Stimulated activated naive CD8-positive, alpha-beta T cell treated with anti-CD3 and anti-CD28 coated beads, Interleukin-15, Interleukin-2, amounts not matched to agents 100 ng/mL and 50 ng/mL, for 24 hours (primary cell): ENCODE measurements around the gene DNAL1.
A peak's percentile ranks its signal among the peaks of the same experiment; 100 is the strongest.
"Not testable (repeated sequence)": the region's sequence is repeated elsewhere in the genome, so short reads cannot be mapped to it uniquely, and the experiment has no call there.

Experiments used
- H3K27ac Mint-ChIP-seq: one replicate; pipeline ENCODE4 v1.8.0; 2021; ENCODE audit warnings: mild to moderate bottlenecking, mixed read lengths
- H3K27me3 Mint-ChIP-seq: one replicate; pipeline ENCODE4 v1.8.0; 2021; ENCODE audit warnings: mixed read lengths
- H3K36me3 Mint-ChIP-seq: one replicate; pipeline ENCODE4 v1.8.0; 2021; ENCODE audit warnings: low read depth, mixed read lengths
- H3K4me1 Mint-ChIP-seq: one replicate; pipeline ENCODE4 v1.8.0; 2021; ENCODE audit warnings: low read depth, mixed read lengths
- H3K4me3 Mint-ChIP-seq: one replicate; pipeline ENCODE4 v1.8.0; 2021; ENCODE audit warnings: mild to moderate bottlenecking, mixed read lengths
- H3K9me3 Mint-ChIP-seq: one replicate; pipeline ENCODE4 v1.8.0; 2021; ENCODE audit warnings: mixed read lengths

Gene DNAL1

DNA sequence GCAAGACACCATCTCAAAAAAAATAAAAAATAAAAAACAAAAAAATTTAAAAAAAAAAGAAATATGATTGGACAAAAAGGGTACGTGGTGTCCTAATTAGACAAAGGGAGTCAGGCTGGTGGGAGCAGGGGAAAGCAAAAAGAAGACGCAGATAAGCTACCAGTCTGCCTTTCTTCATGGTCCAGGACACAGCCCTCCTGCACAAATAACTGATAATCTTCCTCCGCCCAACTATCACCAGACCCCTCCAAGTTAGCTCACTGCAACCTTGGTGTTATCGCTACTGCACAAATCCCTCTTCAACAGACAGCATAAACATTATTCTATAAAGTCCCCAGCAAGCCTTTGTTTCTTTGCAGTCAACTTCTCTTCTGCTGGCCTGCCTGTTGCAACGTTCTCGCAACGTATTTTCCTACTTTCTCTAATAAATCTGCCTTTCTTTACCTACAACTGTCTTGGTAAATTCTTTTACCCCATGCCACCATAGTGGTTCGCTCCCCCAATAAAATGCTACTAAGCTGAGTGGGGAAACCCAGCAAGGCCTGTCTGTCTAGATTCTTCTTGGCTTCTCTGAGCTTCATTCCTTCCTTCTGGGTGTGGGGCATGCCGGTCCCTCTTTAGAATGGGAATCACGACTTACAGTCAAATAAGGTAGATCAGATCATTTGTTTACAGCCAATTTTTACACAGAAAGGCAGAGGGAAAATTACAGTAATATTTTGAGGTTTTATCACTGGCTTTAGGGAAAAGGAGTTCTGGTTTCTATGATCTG, 14.6 kb upstream of the DNAL1 start:
- no peaks in the 10 kb centered on the region for H3K36me3 Mint-ChIP-seq
- peaks cover 4% of the 10 kb centered on the region for H3K27me3 Mint-ChIP-seq
- peaks cover 8% of the 10 kb centered on the region for H3K4me1 Mint-ChIP-seq
- H3K4me3 Mint-ChIP-seq, result no peak overlapping the region
- no peaks in the 10 kb centered on the region for H3K9me3 Mint-ChIP-seq
- H3K27ac Mint-ChIP-seq, result no peak overlapping the region

DNA sequence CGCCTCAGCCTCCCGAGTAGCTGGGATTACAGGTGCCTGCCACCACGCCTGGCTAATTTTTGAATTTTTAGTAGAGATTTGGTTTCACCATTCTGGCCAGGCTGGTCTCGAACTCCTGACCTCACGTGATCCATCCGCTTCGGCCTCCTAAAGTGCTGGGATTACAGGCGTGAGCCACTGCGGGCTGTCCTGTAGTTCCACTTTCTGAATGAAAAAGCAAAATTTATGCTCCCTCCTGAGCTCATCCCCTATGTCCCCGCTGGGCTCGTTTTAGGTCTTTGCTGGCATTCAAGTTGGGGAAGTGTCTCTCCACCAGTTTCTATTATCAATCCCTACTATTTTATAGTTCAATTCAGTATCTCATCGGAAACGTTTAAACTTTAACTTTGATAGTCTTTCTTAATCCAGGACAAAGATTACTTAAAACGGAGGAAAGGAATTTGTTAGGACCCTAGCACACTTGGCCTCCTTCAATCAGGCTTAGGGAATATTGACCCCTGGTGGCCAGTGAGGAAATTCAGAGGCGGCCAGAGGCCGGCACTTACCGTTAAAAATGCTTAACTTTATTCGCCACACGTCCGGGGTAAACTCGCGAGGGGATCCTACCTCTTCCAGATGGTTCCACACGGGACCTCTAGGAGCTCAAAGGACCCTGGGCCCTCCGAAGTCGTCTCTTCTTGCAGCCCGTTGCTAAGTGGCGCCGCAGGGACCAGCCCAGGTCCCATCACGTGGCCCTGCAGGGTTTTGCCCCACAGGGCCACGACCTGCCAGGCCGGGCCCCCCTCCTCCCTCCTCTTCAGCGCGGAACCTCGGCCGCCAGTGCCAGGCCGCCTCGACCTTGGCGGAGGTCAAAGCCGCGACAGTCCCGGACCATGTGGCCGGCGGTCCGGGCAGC, 11.4 kb upstream of the DNAL1 start:
- Mint-ChIP-seq H3K27me3 (peaks cover 4% of the 10 kb centered on the region), H3K27ac (peak overlapping the region; percentile 57), H3K4me3 (peak overlapping the region; percentile 59), H3K36me3 (no peaks in the 10 kb centered on the region), H3K4me1 (peaks cover 8% of the 10 kb centered on the region), H3K9me3 (no peaks in the 10 kb centered on the region)

- no peaks in the 10 kb centered on the region for H3K9me3 Mint-ChIP-seq
- peak overlapping the region; percentile 57 for H3K27ac Mint-ChIP-seq
- no peaks in the 10 kb centered on the region for H3K36me3 Mint-ChIP-seq
- peaks cover 11% of the 10 kb centered on the region for H3K4me1 Mint-ChIP-seq
- H3K4me3 Mint-ChIP-seq, result peak overlapping the region; percentile 59
- H3K27me3 Mint-ChIP-seq, result peaks cover 4% of the 10 kb centered on the region
These were observed 10.6 kb upstream of the DNAL1 start for GRCh38 chr14:73634011-73634833.

- H3K9me3 Mint-ChIP-seq, H3K27ac Mint-ChIP-seq, H3K36me3 Mint-ChIP-seq, H3K4me3 Mint-ChIP-seq, H3K27me3 Mint-ChIP-seq: not testable (repeated sequence)
- peaks cover 11% of the 10 kb centered on the region for H3K4me1 Mint-ChIP-seq
These were observed 8.4 kb upstream of the DNAL1 start for GRCh38 chr14:73636355-73636754.

DNA sequence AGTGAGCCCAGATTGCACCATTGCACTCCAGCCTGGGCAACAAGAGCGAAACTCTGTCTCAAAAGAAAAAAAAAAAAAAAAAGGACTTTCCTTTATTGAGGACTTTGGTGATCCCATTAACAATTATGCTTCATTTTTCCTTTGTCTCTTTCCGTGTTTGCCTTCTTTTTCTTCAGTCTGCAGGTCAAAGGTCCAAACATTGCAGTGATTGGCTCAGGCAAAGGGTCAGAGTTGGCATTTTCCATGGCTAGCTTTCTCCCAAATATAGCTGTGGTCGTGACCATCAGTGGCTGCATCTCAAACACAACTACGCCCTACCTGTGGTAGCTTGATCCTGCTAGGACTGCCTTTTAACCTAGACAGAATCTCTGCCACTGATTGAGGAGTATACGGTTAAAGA, 7.0 kb upstream of the DNAL1 start:
- no peak overlapping the region for H3K27ac Mint-ChIP-seq
- H3K4me3 Mint-ChIP-seq, result no peak overlapping the region
- no peaks in the 10 kb centered on the region for H3K36me3 Mint-ChIP-seq
- H3K4me1 Mint-ChIP-seq, result peaks cover 11% of the 10 kb centered on the region
- no peaks in the 10 kb centered on the region for H3K9me3 Mint-ChIP-seq
- H3K27me3 Mint-ChIP-seq, result peaks cover 4% of the 10 kb centered on the region

DNA sequence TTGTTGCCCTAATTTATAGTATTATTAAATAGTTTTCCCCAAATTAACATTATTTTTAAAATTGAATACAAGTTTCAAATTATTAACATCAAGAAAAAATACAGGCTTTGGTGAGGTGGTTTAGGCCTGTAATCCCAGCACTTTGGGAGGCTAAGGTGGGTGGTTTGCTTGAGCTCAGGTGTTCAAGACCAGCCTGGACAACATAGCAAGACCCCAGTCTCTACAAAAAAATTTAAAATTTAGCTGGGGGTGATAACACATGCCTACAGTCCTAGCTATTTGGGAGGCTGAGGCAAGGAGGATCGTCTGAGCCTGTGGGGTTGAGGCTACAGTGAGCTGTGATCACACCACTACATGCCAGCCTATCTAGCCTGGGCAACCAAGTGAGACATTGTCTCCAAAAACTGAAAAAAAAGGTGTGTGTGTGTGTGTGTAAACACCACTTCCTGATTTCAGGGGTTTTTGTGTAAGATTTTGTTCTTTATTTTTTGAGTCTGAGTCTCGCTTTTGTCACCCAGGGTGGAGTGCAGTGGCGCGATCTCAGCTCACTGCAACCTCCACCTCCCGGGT, 3.9 kb upstream of the DNAL1 start:
- Mint-ChIP-seq H3K9me3 (no peaks in the 10 kb centered on the region), H3K4me1 (peaks cover 20% of the 10 kb centered on the region), H3K4me3 (no peak overlapping the region), H3K27me3 (no peaks in the 10 kb centered on the region), H3K36me3 (no peaks in the 10 kb centered on the region), H3K27ac (no peak overlapping the region)

- H3K9me3 Mint-ChIP-seq, result no peaks in the 10 kb centered on the region
- H3K4me3 Mint-ChIP-seq, result peak overlapping the region; percentile 98
- no peaks in the 10 kb centered on the region for H3K27me3 Mint-ChIP-seq
- no peaks in the 10 kb centered on the region for H3K36me3 Mint-ChIP-seq
- H3K4me1 Mint-ChIP-seq, result peaks cover 17% of the 10 kb centered on the region
- peak overlapping the region; percentile 91 for H3K27ac Mint-ChIP-seq
These were observed 443 bp downstream of the DNAL1 start for GRCh38 chr14:73645248-73645610.

DNA sequence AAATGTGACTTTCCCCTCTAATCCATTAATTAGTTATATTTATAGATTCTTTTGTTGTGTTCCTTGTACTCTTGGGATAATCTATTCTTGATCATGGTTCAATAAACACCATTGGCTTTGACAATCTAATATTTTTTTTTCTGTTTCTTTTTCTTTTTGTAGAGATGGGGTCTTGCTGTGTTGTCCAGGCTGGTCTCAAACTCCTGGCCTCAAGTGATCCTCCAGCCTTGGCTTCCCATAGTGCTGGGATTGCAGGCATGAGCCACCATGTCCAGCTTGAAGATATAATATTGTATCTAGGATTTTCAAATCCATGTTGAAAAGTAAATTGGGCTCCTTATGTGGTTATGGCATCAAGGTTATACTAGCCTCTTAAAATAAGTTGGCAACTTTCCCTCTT, 6.2 kb downstream of the DNAL1 start:
- H3K36me3 Mint-ChIP-seq, result peaks cover 3% of the 10 kb centered on the region
- H3K4me1 Mint-ChIP-seq, result no peaks in the 10 kb centered on the region
- H3K9me3 Mint-ChIP-seq, result no peaks in the 10 kb centered on the region
- no peak overlapping the region for H3K27ac Mint-ChIP-seq
- no peaks in the 10 kb centered on the region for H3K27me3 Mint-ChIP-seq
- no peak overlapping the region for H3K4me3 Mint-ChIP-seq

DNA sequence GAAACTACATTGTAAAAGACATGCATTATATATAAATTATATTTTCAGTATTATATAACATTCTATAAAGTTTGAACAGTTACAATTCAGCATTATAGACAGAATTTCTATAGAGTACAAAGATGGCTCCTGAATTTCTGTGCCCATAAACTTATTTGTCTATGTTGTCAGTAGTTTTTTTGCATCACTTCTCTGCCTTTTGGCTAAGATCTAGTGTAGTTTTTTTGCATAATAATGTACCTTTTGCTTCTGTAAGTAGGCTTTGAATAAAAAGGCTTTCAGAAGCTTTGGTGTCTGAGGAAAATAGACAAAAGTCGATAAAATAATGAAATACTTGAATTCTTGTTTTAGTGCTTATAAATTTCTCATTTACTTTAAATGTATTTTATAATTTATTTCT, 11.1 kb downstream of the DNAL1 start:
- no peak overlapping the region for H3K27ac Mint-ChIP-seq
- no peaks in the 10 kb centered on the region for H3K9me3 Mint-ChIP-seq
- H3K27me3 Mint-ChIP-seq, result no peaks in the 10 kb centered on the region
- H3K4me3 Mint-ChIP-seq, result no peak overlapping the region
- peaks cover 7% of the 10 kb centered on the region for H3K36me3 Mint-ChIP-seq
- no peaks in the 10 kb centered on the region for H3K4me1 Mint-ChIP-seq

DNA sequence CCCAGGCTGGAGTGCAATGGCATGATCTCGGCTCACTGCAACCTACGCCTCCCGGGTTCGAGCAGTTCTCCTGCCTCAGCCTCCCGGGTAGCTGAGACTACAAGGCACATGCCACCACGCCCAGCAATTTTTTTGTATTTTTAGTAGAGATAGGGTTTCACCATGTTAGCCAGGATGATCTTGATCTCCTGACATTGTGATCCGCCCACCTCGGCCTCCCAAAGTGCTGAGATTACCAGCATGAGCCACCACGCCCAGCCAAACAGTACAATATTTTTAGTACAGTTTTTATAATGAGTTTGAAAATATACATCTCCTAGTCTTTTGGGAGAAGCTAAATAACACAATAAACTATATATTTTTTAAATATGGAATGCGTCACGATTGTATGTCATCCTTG, 14.4 kb downstream of the DNAL1 start:
- H3K27ac Mint-ChIP-seq, H3K4me3 Mint-ChIP-seq, H3K4me1 Mint-ChIP-seq, H3K36me3 Mint-ChIP-seq, H3K27me3 Mint-ChIP-seq, H3K9me3 Mint-ChIP-seq: not testable (repeated sequence)

DNA sequence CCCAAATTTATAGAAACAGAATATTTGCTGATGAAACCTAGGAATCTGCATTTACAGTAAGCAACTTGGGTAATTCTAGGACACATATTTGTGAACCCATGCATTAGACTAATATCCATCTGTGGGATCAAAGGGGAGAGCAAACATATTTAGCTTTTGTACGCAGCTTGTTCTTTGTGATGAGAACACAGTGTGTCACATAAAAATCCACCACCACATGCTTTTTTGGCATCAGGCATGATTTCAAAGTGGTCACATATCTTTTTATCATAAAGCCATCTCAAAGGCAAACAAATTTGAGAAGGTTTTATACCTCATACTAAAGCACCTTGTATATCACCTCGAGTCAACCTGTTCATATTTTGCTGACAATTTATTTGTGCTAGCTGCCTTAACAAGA, 15.7 kb downstream of the DNAL1 start:
- Mint-ChIP-seq H3K27me3 (no peaks in the 10 kb centered on the region), H3K9me3 (no peaks in the 10 kb centered on the region), H3K36me3 (peaks cover 6% of the 10 kb centered on the region), H3K4me3 (no peak overlapping the region), H3K4me1 (no peaks in the 10 kb centered on the region), H3K27ac (no peak overlapping the region)

DNA sequence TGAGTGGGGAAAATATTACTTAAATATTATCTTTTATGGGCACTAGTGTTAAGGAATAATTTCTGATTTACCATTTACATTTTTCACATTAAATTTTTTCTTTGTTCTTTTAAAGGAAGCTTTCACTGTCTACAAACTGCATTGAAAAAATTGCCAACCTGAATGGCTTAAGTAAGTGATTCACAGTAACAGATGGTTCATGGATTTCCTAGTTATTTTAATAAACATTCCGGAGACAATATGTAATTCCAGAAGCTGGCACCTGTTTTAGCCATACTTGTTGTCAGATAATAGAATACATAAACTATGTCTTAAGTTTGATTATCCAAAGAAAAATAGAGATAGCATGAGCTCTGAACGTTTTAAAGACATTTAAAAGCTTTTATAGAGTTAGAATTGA, 17.1 kb downstream of the DNAL1 start:
- Mint-ChIP-seq H3K9me3 (no peaks in the 10 kb centered on the region), H3K27me3 (no peaks in the 10 kb centered on the region), H3K4me1 (no peaks in the 10 kb centered on the region), H3K36me3 (peaks cover 6% of the 10 kb centered on the region), H3K27ac (no peak overlapping the region), H3K4me3 (no peak overlapping the region)

DNA sequence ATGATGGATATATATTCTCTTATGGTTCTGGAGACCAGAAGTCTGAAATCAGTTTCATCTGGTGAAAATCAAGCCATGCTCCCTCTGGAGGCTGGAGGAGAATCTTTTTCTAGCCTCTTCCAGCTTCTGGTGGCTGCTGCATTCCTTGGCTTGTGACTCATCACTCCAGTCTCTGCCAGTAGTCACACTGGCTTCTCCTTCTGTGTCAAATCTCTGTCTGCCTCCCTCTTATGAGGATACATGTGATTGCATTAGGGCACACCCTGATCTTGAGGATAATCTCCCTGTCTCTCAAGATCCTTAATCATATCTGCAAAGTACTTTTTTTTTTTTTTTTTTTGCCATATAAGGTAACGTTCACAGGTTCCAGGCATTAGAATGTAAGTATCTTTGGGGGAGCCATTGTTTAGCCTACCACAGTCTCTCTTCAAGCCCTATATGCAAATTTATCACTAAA, 17.7 kb downstream of the DNAL1 start:
- no peak overlapping the region for H3K4me3 Mint-ChIP-seq
- no peaks in the 10 kb centered on the region for H3K4me1 Mint-ChIP-seq
- peaks cover 6% of the 10 kb centered on the region for H3K36me3 Mint-ChIP-seq
- H3K27ac Mint-ChIP-seq, result no peak overlapping the region
- H3K27me3 Mint-ChIP-seq, result no peaks in the 10 kb centered on the region
- no peaks in the 10 kb centered on the region for H3K9me3 Mint-ChIP-seq

- H3K4me1 Mint-ChIP-seq, result no peaks in the 10 kb centered on the region
- peaks cover 6% of the 10 kb centered on the region for H3K36me3 Mint-ChIP-seq
- H3K27me3 Mint-ChIP-seq, result no peaks in the 10 kb centered on the region
- no peaks in the 10 kb centered on the region for H3K9me3 Mint-ChIP-seq
- H3K4me3 Mint-ChIP-seq, result no peak overlapping the region
- H3K27ac Mint-ChIP-seq, result no peak overlapping the region
These were observed 18.9 kb downstream of the DNAL1 start for GRCh38 chr14:73663548-73664212.
